Measurements from ENCODE around the gene OR52B4.
"Not testable (repeated sequence)": the region's sequence is repeated elsewhere in the genome, so short reads cannot be mapped to it uniquely, and the experiment has no call there.

The OR52B4 gene

DNA sequence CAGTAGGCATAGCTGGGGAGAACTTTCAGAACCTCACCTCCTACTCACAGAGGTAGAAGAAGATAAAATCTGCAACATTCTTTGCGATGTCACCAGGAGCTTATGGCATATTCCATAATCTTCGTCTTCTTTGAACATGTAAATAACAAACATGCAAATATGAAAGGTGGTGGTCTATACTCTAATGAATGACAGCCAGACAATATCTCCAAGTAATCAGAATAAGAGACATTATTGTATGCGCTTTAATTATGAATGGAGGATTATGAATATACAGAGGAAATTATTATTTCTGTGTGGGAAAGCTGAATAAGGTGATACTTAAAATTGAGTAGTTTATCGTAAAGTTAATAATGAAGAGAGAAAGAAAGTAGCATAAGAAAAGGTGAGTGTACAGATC, at the start of gene OR52B4:
Gene OR52B4, minus strand, starts transcription at position 101 of the 400 bp plus-strand sequence. Its CDS starts 91 bp downstream, at position 10.
- DNase-seq: no peak

DNA sequence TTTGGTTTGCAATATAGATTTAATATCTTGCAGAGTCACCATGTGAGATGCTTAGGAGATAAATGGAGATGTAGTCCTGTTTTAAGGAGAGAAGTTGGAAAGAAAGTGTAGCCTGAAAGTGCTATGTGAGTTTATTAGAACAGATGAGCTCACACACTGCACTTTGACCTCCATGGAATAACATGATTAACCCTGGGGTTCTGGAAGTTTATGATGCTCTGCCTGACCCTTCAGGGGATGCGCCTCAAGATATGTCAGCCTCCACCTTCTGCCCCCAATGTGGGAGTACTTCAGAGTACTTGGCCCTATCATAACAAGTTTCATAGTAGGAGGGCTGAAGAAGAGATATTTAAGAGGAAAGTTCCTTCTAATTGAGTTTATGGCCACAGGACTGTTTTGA, 48.6 kb upstream of the OR52B4 start:
- DNase-seq: no peak

DNA sequence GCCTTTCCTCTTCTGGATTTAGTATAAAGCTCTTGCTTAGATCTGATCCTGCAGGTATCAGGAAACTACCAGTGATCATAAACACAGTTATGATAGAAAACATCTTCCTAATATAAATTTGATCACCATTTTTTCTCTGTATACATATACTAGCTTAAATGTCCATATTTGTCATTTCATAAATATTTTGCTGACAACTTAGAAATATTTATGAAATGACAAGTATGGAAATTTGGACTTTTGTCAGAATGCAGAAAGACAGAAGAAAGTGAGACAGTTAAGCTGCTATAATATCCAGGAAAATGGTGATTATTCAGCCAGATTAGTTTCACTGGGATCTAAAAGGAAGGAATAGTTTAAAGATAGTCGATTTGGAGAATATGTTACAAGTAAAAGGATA, 48.1 kb upstream of the OR52B4 start:
- DNase-seq: no peak

DNA sequence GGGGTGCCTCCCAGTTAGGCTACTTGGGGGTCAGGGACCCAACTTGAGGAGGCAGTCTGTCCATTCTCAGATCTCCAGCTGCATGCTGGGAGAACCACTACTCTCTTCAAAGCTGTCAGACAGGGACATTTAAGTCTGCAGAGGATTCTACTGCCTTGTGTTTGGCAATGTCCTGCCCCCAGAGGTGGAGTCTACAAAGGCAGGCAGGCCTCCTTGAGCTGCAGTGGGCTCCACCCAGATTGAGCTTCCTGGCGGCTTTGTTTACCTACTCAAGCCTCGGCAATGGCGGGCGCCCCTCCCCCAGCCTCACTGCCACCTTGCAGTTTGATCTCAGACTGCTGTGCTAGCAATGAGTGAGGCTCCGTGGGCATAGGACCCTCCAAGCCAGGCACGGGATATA, 38.0 kb upstream of the OR52B4 start:
- DNase-seq: not testable (repeated sequence)

DNA sequence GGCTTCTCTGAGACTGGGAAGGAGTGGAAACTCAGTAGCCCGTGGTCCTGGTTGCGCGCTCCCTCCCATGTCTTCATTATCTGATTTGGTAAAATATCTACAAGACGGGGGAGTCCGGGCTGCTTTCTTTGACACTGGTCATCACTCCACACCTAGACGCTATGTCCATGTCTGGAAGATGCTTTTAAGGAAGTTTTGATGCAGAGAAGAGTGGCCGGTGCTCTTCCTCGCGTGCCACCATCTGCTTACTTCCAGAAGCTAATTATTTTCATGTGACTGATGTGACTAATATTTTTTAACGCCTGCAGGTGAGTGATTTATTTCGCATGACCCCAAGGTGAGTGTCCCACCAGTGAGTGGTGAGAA, 25.7 kb upstream of the OR52B4 start:
- no peak for DNase-seq

DNA sequence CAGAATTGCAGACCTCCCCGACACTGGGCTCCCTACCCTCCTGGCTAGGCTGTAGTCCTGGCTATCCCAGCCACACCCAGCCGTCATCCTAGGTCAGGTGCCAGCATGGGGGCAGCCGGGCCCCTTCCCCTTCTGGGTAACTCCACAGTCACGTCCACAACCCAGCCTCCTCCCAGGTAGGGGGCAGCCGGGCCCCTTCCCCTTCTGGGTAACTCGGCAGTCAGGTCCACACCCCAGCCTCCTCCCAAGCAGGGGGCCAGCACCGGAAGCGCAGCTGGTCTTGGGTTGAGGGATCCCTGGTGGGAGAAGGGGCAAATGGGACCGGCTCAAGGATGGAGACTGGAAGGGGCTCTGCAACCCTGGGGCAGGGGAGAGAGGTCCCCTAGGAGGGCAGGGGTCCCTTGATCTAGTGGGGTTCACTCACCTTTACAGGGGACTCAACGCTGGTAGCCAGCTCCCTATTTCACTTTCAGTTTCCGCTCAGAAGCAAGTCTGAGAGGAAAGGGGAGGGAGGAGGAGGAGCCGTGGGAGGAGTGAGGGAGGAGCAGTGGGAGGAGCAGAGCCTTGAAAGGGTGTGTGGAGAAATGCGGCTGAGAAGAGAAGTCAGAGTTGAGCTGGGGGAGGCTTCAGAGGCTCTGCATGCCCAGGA, 25.1 kb upstream of the OR52B4 start, which contains the start of gene TRIM21:
Gene TRIM21, minus strand, starts transcription at position 494 of the 649 bp plus-strand sequence. CDS start 3,293 bp downstream, outside the sequence.
- peak; percentile 84 for DNase-seq

DNA sequence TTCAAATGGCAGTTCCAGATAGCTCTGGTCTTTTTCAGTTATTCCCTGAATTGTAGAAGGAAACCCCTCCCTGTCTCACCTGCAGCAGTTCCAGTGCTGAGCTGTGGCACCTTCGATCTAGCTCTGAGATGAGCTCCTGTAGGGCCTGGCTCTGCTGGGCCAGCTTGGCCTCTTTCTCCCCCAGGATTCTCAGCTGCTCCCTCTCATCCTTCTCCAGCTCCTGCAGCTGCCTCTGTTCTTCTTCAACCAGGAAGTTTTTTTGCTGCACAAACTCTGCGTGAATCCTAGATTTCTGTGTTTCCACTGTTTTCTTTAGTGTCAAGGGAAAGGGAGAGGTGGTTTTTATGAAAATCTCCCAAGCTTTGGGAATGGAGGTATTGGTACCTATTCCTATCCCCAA, 20.0 kb upstream of the OR52B4 start:
- DNase-seq: no peak

DNA sequence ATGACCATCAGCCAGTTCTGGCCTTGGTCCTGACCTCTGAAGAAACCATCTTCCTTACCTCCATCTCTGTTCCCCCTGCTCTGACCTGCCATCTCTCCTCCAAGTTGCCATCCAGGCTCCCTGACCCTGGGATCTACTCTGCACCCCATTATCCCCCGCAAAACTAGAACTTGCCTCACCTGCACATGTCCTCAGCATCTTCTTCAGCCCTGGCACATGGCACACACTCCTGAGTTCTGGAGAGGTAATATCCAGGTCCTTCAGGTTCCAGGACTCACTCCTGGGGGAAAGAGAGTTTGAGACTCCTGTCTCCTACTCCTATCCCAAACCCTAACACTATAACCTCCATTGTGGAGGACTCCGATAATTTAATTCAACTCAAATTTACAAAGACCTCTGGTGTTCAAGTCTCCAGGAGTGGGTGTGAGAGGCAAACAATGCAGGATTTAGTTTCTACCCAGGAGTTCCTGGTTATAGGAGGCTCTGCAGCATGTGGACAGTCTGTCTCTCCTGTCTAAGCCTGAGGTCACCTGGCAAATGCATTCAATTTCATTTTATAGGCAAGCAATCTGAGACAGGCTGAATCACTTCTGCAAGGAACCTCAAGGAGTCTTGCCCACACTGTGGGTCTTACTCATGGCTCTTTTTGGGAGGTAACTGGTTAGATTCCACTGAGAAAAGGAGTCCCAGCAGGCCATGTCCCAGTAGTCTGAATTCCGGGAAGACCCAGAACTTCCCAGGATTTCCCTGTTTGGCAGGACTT, 18.0 kb upstream of the OR52B4 start:
- no peak for DNase-seq

DNA sequence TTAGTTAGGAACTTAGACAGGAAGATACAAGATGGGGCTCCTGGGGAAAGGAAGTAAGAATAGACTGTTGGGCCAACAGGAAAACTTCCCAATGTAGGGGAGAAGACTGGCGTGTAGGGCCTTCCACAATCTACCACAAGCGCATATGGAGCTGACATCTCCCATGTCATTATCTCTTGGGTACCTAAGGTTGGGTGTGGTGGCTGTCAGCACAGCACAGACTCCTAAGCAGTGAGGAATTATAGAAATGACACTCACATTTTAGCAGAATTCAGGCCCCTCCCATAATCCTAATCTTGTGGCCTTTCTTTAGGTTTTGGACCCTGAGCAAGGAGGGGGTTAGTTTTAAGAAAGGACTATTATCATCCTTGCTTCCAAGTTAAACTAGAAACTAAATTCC, 13.7 kb upstream of the OR52B4 start:
- DNase-seq: no peak

DNA sequence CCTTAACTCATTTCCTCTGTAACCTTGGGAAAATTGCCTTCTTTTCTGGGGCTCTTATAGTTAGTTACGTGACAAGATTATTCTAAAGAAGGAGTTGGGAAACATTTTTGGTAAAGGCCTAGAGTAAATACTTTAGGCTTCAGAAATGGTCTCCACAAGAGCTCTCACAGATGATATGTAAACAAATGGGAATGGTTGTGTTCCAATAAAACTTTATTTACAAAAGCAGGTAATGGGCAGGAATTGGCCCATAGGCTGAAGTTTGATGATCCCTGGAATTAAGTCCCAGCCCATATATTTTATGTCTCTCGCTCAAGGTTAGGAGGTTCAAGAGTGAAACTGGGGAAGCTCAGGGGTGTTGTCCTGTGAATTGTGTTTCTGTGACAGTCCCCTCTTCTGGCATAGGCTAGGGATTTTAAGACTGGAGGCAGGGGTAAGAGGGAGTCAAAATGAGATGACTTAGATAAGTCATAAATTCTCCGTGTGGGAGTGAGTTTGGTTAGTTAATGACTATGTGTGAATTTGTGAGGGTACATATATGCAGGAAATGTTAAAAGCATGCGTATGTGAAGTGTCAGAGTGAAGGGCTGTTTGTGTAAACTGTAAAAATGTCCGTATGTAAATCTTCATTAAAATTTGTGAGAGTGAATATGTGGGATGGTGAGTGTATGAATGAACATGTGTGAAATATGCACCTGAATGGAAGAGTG, 7.4 kb upstream of the OR52B4 start:
- DNase-seq: no peak

DNA sequence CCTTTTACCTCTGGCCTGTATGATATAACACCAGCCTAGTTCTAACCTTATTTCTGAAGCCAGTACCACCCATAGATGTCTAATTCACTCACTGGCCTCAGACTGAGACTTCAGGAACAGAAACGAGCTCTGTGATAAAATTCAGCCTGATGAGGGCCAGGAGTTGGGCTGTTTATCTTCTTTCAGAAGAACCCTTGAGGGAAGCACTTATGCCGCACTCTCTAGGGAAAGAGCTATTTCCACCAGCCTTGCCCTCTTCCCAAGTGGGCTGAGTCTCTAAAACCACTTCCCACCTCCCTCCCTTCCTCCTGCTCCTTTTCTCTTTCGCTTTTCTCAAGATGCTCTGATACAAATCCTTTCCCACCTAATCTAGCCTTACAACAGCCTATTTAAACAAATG, 2.0 kb upstream of the OR52B4 start:
- no peak for DNase-seq

DNA sequence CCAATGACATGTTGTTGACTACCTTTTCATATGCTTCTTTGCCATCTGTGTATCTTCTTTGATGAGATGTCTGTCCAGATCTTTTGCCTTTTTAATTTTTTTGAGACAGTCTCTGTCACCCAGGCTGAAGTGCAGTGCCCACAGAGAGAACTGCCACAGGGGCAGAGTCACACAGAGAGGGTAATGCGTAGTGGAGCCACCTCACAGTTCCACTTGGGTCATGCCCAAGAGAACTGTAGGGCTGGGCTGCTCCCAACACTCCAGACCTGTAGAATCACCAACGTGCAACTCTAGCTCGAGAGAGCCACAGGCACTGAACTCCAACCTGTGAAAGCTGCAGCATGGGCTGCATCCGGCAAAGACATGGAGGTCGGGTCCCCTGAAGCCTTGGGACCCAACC, 20.0 kb downstream of the OR52B4 start:
- not testable (repeated sequence) for DNase-seq

DNA sequence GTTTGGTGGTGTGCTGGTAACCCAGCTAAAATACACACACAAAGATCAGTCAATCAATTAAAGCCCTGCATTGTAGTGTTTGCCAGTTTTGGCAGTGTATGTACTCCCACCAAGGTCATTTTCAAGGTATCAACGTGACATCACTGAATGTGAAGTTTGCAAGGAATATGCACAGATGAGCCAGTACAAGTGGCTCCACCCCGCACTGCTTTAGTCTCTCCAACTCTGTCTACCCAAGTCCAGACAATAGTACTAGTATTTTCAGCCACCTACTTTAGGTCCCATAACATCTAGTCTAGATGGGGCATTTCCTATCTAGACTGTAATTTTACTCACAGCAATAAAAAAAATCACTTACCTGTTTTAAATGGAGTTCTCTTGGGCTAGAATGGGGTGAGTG, 22.8 kb downstream of the OR52B4 start:
- not testable (repeated sequence) for DNase-seq

DNA sequence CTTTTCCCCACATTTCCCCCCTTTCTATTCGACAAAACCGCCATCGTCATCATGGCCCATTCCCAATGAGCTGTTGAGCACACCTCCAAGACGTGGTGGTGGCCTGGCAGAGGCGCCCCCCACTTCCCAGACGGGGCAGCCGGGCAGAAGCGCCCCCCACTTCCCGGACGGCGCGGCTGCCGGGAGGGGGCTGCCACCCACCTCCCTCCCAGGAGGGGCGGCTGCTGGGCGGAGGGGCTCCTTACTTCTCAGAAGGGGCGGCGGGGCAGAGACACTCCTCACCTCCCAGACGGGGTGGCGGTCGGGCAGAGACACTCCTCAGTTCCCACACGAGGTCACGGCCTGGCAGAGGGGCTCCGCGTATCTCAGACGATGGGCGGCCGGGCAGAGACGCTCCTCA, 33.8 kb downstream of the OR52B4 start:
- DNase-seq: not testable (repeated sequence)
